ELR (cell line): ENCODE measurements around the gene PDHA1.

Source experiments
- DNase-seq: peaks from one replicate; pipeline ENCODE4 v3.0.0-alpha.2; 2015; ENCODE audit warnings: low read depth

PDHA1 gene

DNA sequence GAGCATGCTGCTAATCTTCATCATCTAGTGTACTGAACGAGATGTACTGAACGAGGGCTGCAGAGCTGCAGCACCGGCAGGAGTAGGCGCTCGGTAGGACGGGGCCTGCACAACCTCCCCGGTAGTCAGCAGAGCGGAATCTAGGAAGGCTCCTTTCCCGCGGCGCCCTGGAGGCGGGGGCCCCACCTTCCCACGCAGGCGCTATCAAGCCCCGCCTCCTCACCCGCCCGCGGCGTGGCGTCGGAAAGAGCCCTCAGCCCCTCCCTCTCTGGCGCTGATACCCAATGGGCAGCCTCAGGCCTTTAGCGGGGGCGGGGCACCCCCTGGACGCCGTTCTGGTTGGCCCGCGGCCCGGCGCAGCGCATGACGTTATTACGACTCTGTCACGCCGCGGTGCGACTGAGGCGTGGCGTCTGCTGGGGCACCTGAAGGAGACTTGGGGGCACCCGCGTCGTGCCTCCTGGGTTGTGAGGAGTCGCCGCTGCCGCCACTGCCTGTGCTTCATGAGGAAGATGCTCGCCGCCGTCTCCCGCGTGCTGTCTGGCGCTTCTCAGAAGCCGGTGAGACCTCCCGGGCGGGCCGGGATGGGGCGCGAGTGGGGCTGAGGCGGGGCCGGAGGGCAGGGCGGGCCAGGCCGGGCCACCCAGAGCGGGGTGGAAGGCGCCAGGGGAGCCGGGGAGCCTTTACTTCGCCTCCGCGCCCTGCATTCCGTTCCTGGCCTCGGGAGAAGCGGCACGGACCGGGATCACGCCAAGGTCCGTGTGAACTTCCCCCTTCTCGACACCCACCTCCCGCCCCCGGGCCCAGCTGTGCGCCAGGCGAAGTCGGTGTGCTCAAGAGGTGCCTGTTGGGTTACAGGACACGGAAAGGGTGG is at the start of gene PDHA1:
Gene PDHA1 (plus strand): TSS at position 393 of the 874 bp plus-strand sequence. CDS start 111 bp downstream, at position 504.
- peak; percentile 92 for DNase-seq

- DNase-seq = peak; percentile 27
Observed at GRCh38 chrX:19303256-19303880, 40.4 kb upstream of the PDHA1 start.

DNA sequence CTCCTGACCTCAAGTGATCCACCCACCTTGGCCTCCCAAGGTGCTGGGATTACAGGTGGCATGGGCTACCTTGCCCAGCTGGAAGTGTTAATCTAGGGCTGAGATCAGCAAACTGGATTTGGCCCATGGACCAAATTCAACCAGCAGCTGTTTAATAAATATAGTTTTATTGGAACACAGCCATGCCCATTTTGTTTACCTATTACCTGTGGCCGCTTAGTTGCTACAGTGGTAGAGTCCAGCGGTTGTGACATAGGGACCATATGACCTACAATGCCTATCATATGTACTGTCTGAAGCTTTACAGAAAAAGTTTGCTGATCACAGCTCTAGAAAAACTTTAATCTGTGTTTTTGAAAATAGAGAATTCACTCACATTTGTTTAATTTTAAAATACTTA is 17.2 kb upstream of the PDHA1 start:
- no peak for DNase-seq

- no peak for DNase-seq
Observed at GRCh38 chrX:19331831-19332230, 11.9 kb upstream of the PDHA1 start.

- DNase-seq = no peak
Observed at GRCh38 chrX:19332983-19333382, 10.7 kb upstream of the PDHA1 start.

- peak; percentile 56 for DNase-seq
Observed at GRCh38 chrX:19334945-19335626, 8.6 kb upstream of the PDHA1 start.

DNA sequence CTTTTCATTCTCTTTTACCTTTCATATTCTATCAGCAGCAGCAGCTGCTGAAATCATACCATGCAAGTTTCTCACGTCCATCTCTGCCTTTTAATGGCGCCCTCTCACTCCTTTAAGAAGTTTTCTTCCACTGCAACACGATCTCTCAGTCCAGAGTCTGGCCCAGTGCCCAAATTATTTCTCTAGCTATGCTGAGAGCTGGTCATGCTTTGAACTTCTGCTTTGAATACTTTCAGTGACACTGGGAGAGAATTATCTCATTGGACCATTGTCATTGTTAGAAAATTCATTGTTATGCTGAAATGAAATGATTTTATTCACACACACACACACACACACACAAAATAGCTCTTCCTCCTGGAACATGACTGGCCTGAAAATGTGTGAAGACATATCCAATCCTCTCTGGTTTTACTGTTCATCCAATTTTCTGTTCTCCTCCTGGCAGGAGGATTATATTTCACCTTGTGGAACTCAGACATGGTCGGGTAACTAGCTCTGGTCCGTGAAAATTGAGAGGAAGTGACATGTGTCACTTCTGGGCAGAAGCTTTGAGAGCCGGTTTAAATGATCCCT is 1.3 kb upstream of the PDHA1 start:
- DNase-seq = no peak

- no peak for DNase-seq
Observed at GRCh38 chrX:19343085-19343534, 617 bp upstream of the PDHA1 start.

GRCh38 chrX:19344661-19345060 is 934 bp downstream of the PDHA1 start:
- DNase-seq = no peak

DNA sequence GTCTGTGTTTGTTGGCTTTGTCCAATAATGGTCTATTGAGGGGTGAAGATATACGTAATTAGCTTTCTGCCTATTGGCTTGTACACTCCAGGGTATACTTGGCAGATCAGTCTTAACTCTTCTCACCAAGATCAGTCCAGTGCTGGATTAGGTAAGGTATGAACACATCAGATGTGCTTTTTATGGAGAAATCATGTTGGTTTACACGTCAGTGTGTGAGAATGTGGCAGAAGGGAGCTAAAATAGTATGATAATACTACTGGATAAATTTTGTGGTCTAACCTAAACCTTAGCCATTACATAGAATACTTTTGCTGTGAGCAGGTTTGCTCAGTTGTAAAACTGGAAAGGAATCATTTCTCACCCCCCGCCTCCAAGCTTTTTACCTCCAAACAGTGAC is 4.2 kb downstream of the PDHA1 start:
- DNase-seq = peak; percentile 17

GRCh38 chrX:19349264-19349663 is 5.5 kb downstream of the PDHA1 start:
- no peak for DNase-seq

DNA sequence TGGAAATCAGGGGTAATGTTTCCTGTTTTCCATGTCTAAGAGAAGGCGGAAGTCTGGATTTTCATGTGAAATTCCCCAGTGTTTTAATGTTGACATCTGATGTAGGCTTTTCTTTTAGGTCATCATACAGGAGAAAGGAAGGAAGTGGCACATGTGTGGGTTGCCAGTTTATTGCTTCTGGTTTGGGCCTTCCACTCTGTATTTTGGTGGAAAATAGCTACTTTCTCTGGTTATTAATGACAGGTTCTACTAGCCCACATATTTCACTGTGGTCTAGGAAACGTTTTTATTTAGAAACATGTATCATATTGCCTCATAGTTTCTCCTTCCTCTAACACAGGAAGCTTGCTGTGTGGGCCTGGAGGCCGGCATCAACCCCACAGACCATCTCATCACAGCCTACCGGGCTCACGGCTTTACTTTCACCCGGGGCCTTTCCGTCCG is 7.2 kb downstream of the PDHA1 start:
- no peak for DNase-seq

DNA sequence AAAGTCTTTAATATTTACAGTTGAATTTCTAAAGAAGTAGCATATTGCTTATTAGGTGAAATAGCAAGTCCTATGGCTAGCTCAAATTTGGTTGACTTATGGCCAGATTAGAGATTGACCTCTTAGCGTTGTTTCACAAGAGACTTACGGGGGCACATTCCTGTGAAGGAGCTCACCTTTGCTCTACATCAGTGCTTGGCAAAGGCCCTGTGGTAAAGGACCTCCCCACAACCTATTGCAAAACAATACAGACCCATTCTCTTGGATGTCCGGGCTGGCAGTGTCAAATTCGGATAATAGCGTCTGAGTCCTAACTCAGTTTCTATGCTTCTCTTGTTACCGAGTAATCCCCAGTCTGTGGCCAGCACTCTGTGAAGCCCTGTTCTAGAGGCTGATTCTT is 10.9 kb downstream of the PDHA1 start:
- no peak for DNase-seq

- no peak for DNase-seq
Observed at GRCh38 chrX:19358521-19358920, 14.8 kb downstream of the PDHA1 start.

- DNase-seq = no peak
Observed at GRCh38 chrX:19360903-19361302, 17.2 kb downstream of the PDHA1 start.

GRCh38 chrX:19361701-19362100 is 18.0 kb downstream of the PDHA1 start:
- DNase-seq = no peak

GRCh38 chrX:19368576-19368975 is 24.8 kb downstream of the PDHA1 start:
- DNase-seq = peak; percentile 28

DNA sequence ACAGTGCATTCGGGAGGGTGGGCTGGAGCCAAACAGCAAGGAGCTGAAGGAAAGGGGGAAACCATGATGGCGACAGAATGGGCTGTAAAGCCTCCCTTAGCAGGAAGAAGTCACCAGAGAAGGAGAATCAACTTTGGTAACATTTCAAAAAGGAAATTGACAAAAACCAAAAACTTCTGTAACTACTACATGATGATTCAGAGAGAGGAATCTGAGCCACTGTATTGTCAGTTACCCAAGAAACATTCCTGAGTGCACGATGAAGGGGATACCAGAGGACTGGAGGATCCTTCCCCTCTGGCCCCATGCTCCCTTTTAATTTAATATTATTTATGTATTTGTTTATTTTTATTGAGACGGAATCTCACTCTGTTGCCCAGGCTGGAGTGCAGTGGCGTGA is 26.3 kb downstream of the PDHA1 start:
- peak; percentile 52 for DNase-seq

GRCh38 chrX:19372170-19372546 is 28.4 kb downstream of the PDHA1 start:
- DNase-seq = peak; percentile 72

DNA sequence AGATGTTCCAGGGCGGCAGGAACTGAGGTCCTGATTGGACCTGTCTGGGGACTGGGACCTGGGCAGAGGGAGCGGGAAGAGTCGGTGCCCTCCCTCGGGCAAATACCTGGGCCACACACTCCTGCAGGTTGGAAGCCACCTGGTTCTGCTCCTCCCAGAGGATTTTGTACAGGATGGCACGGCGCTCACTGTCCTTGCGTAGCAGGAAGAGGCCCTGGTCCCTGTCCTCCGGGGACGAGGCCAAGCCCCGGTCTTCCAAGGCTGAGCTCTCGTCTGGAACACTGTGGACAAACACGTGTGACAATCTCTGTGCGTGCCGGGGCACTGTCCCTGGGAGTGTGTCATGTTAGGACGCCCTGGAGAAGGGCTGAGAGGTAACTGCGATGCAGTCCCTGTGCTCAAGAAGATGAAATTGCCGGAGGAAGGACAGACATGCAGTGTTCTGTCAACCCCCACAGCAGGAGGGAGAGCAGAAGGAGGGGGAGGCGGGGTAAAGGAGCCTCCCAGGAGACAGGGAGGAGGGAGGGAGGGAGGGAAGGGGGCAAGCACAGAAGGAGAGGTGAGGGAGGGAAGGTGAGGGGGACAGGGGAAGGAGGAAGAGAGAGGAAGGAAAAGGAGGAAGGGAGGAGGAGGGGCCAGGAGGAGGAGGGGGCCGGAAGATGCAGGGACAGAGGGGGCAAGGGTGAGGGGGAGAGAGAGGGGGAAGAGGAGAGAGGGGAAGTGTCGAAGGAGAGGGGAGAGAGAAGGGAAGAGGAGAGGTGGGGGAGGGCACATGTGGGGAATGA is 29.0 kb downstream of the PDHA1 start:
- DNase-seq = peak; percentile 8

DNA sequence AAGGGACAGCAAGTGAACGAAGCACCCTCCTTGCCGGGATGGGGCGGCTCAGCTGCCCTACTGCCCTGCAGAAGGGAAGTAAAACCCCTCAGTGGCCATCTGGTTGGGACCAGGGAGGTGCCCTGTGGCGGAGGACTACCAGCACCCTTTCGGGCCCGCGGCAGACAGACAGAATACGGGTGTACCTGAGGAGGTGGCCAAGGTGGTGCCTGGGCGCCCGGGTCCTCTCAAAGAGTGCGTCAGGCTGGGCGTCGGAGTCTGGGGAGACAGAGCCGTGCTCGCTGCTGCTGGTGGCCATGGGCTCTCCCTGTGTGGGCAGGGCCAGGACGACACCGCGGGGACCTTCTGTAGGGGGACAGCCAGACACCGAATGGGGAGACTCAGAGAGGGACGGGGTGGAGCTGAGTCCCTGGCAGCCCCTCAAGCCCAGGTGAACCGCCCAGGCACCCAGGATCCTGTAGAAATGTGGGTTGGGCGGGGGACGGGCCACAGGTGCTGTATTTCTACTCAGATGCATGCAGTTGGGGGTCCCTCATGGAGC is 29.7 kb downstream of the PDHA1 start:
- no peak for DNase-seq
